Renal cortex interstitium (tissue), 11 donors: ENCODE results near the gene SYNDIG1. TPM values are rescaled to one million over a fixed set of nuclear protein-coding genes. Genes with fewer than 3 reads are reported as not detected.

ENCODE experiments used
- DNase-seq, 11 donors: peaks; one replicate each; pipeline ENCODE4 v3.0.0-alpha.2; 2013; ENCODE audit warnings: low read depth in 9 of 11, low spot score in 4 of 11; ENCODE audit errors: extremely low read depth in 1 of 11
- polyA plus RNA-seq, 3 donors: library from polyadenylated mRNA; unstranded; fragments of 120-200 nt; gene quantifications; one replicate each; pipeline ENCODE4 v1.2.1, GENCODE V29; 2013; ENCODE audit not compliant: insufficient read length in 3 of 3

Gene SYNDIG1
- polyA plus RNA-seq, 3 donors: 7.5 to 10.6 (median 8.2) TPM

DNA sequence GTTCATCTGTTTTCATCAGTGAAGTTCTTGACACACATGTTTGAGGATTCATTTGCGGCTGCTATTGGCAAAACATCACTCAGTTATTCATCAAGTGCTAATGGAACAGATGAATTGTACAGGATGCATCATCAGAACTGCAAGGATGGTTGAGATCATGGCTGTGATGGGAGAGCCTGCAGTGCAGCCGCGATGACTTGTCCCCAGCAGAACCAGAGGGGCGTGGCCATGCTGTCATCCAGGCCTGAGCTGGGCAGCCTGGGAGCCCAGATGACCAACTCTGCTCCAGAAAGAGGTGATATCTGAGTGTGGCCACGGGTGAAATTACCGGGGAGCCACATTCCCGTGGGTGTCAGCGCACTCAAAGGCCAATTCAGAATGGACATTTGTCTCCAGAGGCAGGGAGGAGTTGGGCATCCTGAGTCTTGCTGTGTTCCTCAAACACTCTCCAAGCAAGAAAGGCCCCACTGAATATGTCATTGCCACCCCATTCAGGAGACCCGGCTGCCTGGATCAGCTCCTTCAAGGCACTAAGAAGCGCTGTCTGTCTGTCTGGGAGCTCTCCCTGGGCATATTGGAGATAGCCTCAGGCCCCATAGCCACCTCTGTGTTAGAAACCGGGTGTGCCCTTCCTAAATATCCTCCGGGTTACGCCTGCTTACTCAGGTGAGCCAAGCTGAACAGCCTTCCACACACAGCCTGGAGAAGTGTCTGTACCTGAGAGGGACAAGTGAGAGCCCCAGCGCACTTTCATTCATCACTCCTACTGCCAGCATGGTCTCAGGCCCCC lies 66.7 kb downstream of the SYNDIG1 start:
- DNase-seq: no peak

DNA sequence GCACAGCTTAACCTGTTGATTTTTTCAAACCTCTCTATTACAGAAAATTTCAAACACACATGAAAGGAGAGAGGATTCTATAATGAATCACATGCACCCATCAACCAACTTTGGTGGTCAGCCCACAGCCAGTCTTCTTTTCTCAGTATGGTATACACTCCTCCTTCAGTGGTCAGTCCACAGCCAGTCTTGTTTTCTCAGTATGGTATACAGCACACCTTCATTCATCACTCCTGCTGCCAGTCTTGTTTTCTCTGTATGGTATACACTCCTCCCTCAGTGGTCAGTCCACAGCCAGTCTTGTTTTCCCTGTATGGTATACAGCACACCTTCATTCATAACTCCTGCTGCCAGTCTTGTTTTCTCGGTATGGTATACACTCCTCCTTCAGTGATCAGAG lies 67.8 kb downstream of the SYNDIG1 start:
- DNase-seq: no peak

DNA sequence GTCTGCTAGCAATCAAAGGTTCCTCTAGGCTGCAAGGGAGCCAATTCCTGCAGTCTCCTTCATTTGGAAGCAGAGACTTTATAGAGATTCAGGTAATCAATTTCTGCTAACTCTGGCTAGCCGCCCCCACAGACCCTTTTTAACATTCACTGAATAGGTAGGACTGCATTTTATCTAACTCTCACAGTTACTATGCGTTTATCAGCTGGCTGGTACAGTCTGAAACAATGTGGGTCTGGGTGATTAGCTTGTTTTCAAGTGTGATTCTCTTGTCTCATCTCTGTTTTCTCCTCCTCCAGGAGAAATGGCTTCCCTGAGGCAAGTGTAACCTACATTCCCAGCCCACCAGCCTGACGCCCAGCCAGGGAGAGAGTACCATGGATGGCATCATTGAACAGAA lies 73.3 kb downstream of the SYNDIG1 start:
- DNase-seq: no peak

DNA sequence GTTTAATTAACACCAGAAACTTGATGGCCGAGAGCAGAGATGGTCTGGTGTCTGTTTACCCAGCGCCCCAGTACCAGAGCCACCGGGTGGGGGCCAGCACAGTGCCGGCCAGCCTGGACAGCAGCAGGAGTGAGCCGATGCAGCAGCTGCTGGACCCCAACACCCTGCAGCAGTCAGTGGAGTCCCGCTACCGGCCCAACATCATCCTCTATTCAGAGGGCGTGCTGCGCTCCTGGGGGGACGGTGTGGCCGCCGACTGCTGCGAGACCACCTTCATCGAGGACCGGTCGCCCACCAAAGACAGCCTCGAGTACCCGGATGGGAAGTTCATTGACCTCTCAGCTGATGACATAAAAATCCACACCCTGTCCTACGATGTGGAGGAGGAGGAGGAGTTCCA lies 73.7 kb downstream of the SYNDIG1 start:
- no peak for DNase-seq

GRCh38 chr20:24543741-24544140 lies 74.3 kb downstream of the SYNDIG1 start:
- no peak for DNase-seq

- DNase-seq: no peak
These were observed 74.9 kb downstream of the SYNDIG1 start for GRCh38 chr20:24544371-24544770.

DNA sequence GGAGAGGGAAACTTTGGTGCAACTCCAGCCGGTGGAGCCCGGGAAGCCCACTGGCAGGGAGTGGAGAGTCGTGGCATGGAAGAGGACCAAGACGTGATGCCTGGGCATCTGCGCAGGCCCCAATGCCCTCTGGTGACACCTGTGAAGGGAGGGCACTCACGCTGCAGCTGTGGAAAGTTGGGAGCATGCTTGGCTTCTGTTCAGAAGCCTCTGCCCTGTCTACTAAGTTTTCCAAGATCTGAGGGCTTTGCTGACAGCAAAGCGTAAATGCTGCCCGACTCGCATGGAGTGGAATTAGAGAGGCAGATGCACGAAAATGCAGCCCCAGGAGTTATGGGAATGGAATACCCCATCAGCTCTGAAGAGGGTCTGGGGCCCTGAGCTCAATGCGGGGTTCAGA lies 75.7 kb downstream of the SYNDIG1 start:
- DNase-seq: no peak

- no peak for DNase-seq
These were observed 76.9 kb downstream of the SYNDIG1 start for GRCh38 chr20:24546232-24546892.

GRCh38 chr20:24547967-24548366 lies 78.5 kb downstream of the SYNDIG1 start:
- DNase-seq: no peak

DNA sequence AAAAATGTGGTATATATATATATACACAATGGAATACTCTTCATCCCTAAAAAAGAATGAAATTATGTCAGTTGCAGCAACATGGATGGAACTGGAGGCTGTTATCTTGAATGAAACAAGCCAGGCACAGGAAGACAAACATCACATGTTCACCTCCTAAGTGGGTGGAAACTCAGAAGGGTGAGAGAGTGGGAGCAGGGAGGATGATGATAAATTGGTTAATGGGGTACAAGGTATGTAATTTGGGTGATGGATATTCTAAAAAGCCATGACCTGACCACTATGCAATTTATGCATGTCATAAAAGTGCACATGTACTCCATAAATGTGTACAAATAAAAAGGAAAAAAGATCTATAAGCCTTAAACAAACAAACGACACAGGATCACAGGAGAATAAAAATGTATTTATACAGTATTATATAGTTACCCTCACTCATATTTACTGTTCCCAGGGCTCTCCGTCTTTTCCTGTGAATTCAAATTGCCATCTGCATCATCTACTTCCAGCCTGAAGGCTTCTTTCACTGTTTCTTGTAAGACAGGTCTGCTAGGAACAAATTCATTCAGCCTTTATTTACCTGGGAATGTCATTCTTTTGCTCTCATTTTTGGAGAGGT lies 89.8 kb downstream of the SYNDIG1 start:
- no peak for DNase-seq

- DNase-seq: no peak
These were observed 91.4 kb downstream of the SYNDIG1 start for GRCh38 chr20:24560571-24561491.

GRCh38 chr20:24565835-24566351 lies 96.5 kb downstream of the SYNDIG1 start:
- no peak for DNase-seq

- DNase-seq: no peak
These were observed 97.2 kb downstream of the SYNDIG1 start for GRCh38 chr20:24566656-24567055.

DNA sequence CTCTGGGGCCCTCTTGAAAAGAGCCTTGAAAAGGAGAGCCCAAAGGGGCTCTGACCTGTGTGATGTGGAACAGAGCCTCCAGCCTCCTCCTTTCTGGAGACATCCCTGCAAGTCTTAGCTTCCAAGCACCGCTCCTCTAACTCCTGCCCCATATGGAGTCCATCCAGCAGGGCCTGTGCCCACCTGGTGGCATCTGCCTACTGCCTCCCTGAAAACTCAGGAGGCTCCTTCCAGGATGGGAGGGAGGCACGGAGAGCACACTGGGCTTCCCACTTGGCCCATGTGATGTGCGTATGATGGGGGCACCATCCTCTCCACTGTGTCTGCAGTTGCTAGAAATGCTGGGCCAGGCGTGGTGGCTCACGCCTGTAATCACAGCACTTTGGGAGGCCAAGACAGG lies 98.1 kb downstream of the SYNDIG1 start:
- DNase-seq: no peak

GRCh38 chr20:24568842-24569241 lies 99.4 kb downstream of the SYNDIG1 start:
- DNase-seq: no peak

GRCh38 chr20:24571159-24571558 lies 101.7 kb downstream of the SYNDIG1 start:
- DNase-seq: no peak

DNA sequence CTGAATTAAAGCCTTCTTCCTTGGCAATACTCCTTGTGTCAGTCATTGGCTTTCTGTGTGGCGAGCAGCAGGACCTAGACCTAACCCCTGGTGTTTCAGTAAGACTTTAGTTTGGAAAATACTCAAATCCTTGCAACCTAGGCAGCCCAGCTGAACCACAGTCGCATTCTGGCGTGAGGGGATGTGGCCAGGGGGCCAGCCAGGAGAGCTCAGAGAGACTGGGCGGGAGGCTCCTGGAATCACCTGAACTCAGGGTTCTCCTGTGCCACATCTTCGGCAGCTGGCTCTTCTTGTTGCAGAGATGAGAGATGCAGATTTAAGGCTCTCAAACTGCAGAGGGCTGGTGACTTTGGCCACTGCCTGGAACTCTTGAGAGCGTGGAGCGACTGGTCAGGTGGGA lies 102.7 kb downstream of the SYNDIG1 start:
- DNase-seq: no peak

GRCh38 chr20:24572862-24573261 lies 103.4 kb downstream of the SYNDIG1 start:
- no peak for DNase-seq

- no peak for DNase-seq
These were observed 104.1 kb downstream of the SYNDIG1 start for GRCh38 chr20:24573557-24573956.
